PC-9 (cell line): ENCODE results near the gene AKT1S1. TPM values are rescaled to one million over a fixed set of nuclear protein-coding genes. Genes with fewer than 3 reads are reported as not detected.

Source experiments
- Bru-seq: library from RNA; stranded (reverse); fragments of 400-500 nt; gene quantifications from one replicate; lab custom pipeline; 2021; lab: Mats Ljungman, UMichigan
- BruChase-seq, 2 experiments: library from RNA; stranded (reverse); fragments of 400-500 nt; gene quantifications; one replicate each; lab custom pipeline; 2021; lab: Mats Ljungman, UMichigan
- BruUV-seq: library from RNA; stranded (reverse); fragments of 400-500 nt; replicated peaks from 2 replicates; lab custom pipeline; 2021; lab: Mats Ljungman, UMichigan
- CTCF ChIA-PET: fragments of 300-600 bp; sonication (Branson Sonifier 250); formaldehyde crosslinking; loops from one replicate; lab custom pipeline; 2022; ENCODE audit warnings: antibody characterized with exemption; lab: Charles Lee
- POLR2A ChIA-PET: fragments of 300-600 bp; sonication (Branson Sonifier 250); formaldehyde crosslinking; loops from one replicate; lab custom pipeline; 2022; ENCODE audit warnings: antibody characterized with exemption; ENCODE audit not compliant: unreplicated experiment; lab: Charles Lee
- DNase-seq, 2 experiments: peaks; one replicate each; pipeline versions ENCODE4 v3.0.0 to v3.0.0-alpha.2; 2015 to 2022; ENCODE audit warnings: mixed read lengths in 1 of 2
- H2AFZ ChIP-seq: fragments of 200-600 bp; sonication (generic); 2 replicates; pipeline ENCODE4 v1.8.1; 2017; ENCODE audit warnings: antibody characterized with exemption
- H3F3A ChIP-seq: fragments of 200-600 bp; sonication (generic); 2 replicates; pipeline ENCODE4 v1.8.1; 2017; ENCODE audit warnings: antibody characterized with exemption, mild to moderate bottlenecking, low read depth; ENCODE audit not compliant: insufficient read depth
- H3K27ac ChIP-seq: fragments of 200-600 bp; sonication (generic); 2 replicates; pipeline ENCODE4 v1.6.1; 2016; ENCODE audit warnings: mixed run types
- H3K27me3 ChIP-seq: fragments of 200-600 bp; sonication (generic); 2 replicates; pipeline ENCODE4 v1.6.1; 2016; ENCODE audit warnings: low read depth, mixed run types; ENCODE audit not compliant: insufficient read depth
- H3K36me3 ChIP-seq: fragments of 200-600 bp; sonication (generic); 2 replicates; pipeline ENCODE4 v1.6.1; 2016; ENCODE audit warnings: low read depth, mixed run types
- H3K4me1 ChIP-seq: fragments of 200-600 bp; sonication (generic); replicated peaks from 2 replicates; pipeline ENCODE4 v1.6.1; 2016; ENCODE audit warnings: mixed run types; ENCODE audit not compliant: insufficient read depth
- H3K4me2 ChIP-seq: fragments of 200-600 bp; sonication (generic); 2 replicates; pipeline ENCODE4 v1.6.1; 2017; ENCODE audit warnings: mixed run types
- H3K4me3 ChIP-seq: fragments of 200-600 bp; sonication (generic); 2 replicates; pipeline ENCODE4 v1.6.1; 2016; ENCODE audit warnings: mixed run types
- H3K79me2 ChIP-seq: fragments of 200-600 bp; sonication (generic); 2 replicates; pipeline ENCODE4 v1.6.1; 2017; ENCODE audit warnings: low read depth, mixed run types
- H3K9me2 ChIP-seq: fragments of 200-600 bp; sonication (generic); 2 replicates; pipeline ENCODE4 v1.8.1; 2017; ENCODE audit warnings: mild to moderate bottlenecking; ENCODE audit not compliant: insufficient read depth
- H3K9me3 ChIP-seq: fragments of 200-600 bp; sonication (generic); 2 replicates; pipeline ENCODE4 v1.8.1; 2016; ENCODE audit warnings: low read depth; ENCODE audit not compliant: insufficient read depth
- H4K20me1 ChIP-seq: fragments of 200-600 bp; sonication (generic); 2 replicates; pipeline ENCODE4 v1.8.1; 2017; ENCODE audit not compliant: insufficient read depth
- CTCF ChIP-seq: fragments of 200-600 bp; sonication (generic); conservative IDR thresholded peaks from 2 replicates; pipeline ENCODE4 v1.6.1; 2017; ENCODE audit warnings: mixed run types, antibody characterized with exemption, mild to moderate bottlenecking, moderate library complexity
- EZH2 ChIP-seq: fragments of 200-600 bp; sonication (generic); IDR thresholded peaks from 2 replicates; pipeline ENCODE4 v1.8.0; 2017; ENCODE audit warnings: antibody characterized with exemption, low read depth
- intact Hi-C: fragments of 100-400 bp; cut with micrococcal nuclease; formaldehyde crosslinking; loops from one replicate; pipeline ENCODE4 v1.10.0; 2022; ENCODE audit not compliant: unreplicated experiment
- long read RNA-seq: library from polyadenylated mRNA; stranded (forward); transcript quantifications from one replicate; pipeline ENCODE4 v2.0.0, GENCODE V29; 2022
- total RNA-seq: library from RNA; stranded (reverse); gene quantifications from 2 replicates; pipeline ENCODE4 v1.2.3, GENCODE V29; 2021

Gene AKT1S1
- 109 and 143 TPM in 2 replicates for total RNA-seq
- percentile 82 among the genes with signal in this experiment for Bru-seq, nascent RNA
- percentile 90 among the genes with signal in this experiment for BruChase-seq, experiment 1, labeled RNA remaining after a 2-hour chase
- BruChase-seq, experiment 2, labeled RNA remaining after a 6-hour chase, result percentile 97 among the genes with signal in this experiment
- long read RNA-seq, transcript AKT1S1-204 (5 exons, 1,911 nt), result minor isoform, 5 of 141 reads
- long read RNA-seq, transcript AKT1S1-207 (5 exons, 3,075 nt), result major isoform, 55 of 141 reads
- long read RNA-seq, transcript AKT1S1-201 (5 exons, 1,760 nt), result minor isoform, 19 of 141 reads
- long read RNA-seq, transcript AKT1S1-205 (4 exons, 3,640 nt), result minor isoform, 26 of 141 reads
- long read RNA-seq, partial matches to known transcripts, result 29 of 141 reads
- long read RNA-seq, other reads (novel, unspliced or antisense), result 6 of 141 reads

GRCh38 chr19:49877020-49877878, at the start of gene AKT1S1, which contains the start of gene TBC1D17:
TSS of gene AKT1S1 (minus strand) at chr19:49877355. CDS start at chr19:49873295, 4,060 bp downstream.
TSS of gene TBC1D17 (plus strand) at chr19:49877702. CDS start at chr19:49877724, 22 bp downstream.
- Histone ChIP-seq H2AFZ (peak within 1 kb of the TSS; percentile 86), H3K9me3 (no peaks in the 10 kb centered on the region), H3K4me3 (peak within 1 kb of the TSS; percentile 79), H3K79me2 (peaks cover 48% of the 10 kb centered on the region), H3F3A (0 out of 2 replicates have a peak, but pooled peaks cover 17% of the 10 kb centered on the region), H4K20me1 (peaks cover 32% of the 10 kb centered on the region), H3K4me1 (peaks cover 21% of the 10 kb centered on the region), H3K9me2 (no peaks in the 10 kb centered on the region), H3K36me3 (peaks cover 16% of the 10 kb centered on the region; the same call in 1 of the 2 replicates), H3K27me3 (no peaks in the 10 kb centered on the region), H3K27ac (peak within 1 kb of the TSS; percentile 92), H3K4me2 (peak within 1 kb of the TSS; percentile 95)
- ChIA-PET CTCF (no interaction called here), POLR2A (interaction anchor here (0.6 to 0.7 kb wide), 2 partner anchors 237 to 381 kb away, joined by 5 to 7 read pairs; partner anchors contain the start of genes RPS11 and RRAS)
- peak; percentile 99 for DNase-seq
- TF ChIP-seq EZH2 (no peak), CTCF (no peak)
- BruUV-seq, result TSS peak; percentile 38
- intact Hi-C loops, result loop anchor here (1.0 to 5.0 kb wide), 12 partner anchors 8 to 514 kb away; partner anchors contain the start of genes AP2A1, ATF5, DKKL1 and FUZ

GRCh38 chr19:49926515-49926914, 49.4 kb upstream of the AKT1S1 start:
- no peak overlapping the region for H3K4me2 ChIP-seq
- TF ChIP-seq CTCF (no peak), EZH2 (no peak)

More at GRCh38 chr19:49926515-49926914, 49.4 kb upstream of the AKT1S1 start:
- BruUV-seq, result no TSS peak
- Histone ChIP-seq H3K4me1 (peaks cover 13% of the 10 kb centered on the region), H3K79me2 (peaks cover 76% of the 10 kb centered on the region), H3K4me3 (no peak overlapping the region), H3K27ac (no peak overlapping the region), H3K36me3 (peaks cover 33% of the 10 kb centered on the region; the same call in 1 of the 2 replicates), H2AFZ (no peak overlapping the region), H3K9me2 (no peaks in the 10 kb centered on the region), H3F3A (peaks cover 19% of the 10 kb centered on the region; the same call in 1 of the 2 replicates), H3K27me3 (no peaks in the 10 kb centered on the region), H4K20me1 (peaks cover 54% of the 10 kb centered on the region), H3K9me3 (no peaks in the 10 kb centered on the region)
- no peak for DNase-seq
- intact Hi-C loops, result loop anchor here (5.0 kb wide), 1 partner anchor 49 kb away; the partner anchor contains the start of genes AKT1S1 and TBC1D17
- POLR2A ChIA-PET, result no interaction called here
- CTCF ChIA-PET, result no interaction called here
